Stimulated activated CD8-positive, alpha-beta memory T cell treated with anti-CD3 and anti-CD28 coated beads, Interleukin-12 subunit alpha, Interleukin-12 subunit beta, amount 100 ng/mL, for 4 hours (primary cell): ENCODE measurements around the gene SLAMF1.
"Not testable (repeated sequence)": the region's sequence is repeated elsewhere in the genome, so short reads cannot be mapped to it uniquely, and the experiment has no call there.

Experiments
- DNase-seq: peaks from one replicate; pipeline ENCODE4 v3.0.0-alpha.2; 2020; ENCODE audit warnings: low read depth

Gene SLAMF1

DNA sequence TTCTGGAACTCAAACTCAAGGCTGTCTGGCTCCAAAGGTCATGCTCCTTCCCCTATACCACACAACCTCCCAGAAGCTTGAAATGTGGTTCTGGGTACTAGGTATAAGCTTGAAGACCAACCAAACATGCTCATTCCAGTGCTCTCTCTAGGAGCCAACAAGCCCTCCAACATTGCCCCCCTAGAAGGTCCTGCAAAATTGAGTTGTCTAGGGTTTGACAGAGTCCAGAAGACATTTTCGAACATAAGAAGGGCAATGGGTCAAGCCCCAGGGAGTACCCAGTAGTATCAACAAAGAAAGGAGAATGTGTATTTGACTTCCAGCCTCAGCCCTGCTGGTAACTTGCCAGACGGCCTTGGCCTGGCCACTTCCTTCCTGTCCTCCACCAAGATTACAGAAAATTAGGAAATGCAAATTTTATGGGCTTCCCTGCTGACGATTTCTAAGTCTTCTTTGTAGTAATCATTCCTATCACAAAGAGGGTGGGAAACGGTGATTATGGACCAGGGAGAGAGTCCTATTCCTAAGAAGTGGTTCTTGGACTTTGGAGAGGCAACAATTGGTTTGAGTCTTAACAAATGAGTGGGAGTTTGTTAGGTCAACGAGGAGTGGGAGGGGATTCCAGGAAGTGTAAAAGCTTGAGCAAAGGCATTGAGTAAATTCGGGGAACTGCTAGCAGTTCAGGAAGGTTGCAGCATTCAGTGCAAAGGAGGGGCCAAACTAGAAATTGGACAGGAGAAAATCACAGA is 18.7 kb upstream of the SLAMF1 start:
- DNase-seq, result no peak

DNA sequence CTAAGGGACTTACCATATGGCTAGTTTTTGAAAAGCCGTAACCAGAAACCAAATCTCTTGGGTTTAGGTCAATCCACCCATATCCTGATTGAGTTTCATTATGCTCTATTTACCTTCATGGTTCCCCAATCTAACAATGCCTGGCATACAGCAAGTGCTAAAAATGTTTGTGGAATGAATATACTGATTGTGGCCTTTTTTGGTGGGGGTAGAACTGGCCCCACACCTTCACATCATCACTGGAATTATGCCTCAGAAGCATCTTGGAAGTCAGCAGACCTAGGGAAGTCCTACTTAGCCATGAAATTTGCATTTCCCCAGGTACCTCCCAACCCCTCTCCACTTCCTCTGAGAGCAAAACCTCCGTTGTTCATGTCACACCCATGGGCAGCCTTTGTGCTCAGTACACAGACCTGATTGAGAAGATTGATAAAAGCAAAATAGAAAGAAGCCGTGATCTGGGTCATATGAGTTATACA is 17.8 kb upstream of the SLAMF1 start:
- no peak for DNase-seq

DNA sequence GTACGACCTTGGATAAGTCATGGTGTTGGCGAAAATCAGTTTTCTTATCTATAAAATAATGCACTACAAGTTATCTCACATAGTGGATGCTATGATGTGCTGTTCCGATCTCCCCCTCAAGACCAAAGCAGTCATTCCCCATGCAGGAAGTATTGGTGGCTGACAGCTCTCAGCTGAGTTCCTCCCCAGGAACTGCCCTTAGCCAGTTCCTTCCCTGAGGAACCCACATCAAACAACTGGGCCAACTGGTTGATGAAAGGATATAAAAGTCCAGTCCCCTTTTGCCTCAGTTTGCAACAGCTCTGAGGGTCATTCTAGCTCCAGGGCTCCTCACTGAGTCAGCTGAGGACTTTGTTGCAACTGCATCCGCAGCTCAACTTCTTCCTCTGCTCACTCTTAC is 16.1 kb upstream of the SLAMF1 start:
- DNase-seq, result no peak

DNA sequence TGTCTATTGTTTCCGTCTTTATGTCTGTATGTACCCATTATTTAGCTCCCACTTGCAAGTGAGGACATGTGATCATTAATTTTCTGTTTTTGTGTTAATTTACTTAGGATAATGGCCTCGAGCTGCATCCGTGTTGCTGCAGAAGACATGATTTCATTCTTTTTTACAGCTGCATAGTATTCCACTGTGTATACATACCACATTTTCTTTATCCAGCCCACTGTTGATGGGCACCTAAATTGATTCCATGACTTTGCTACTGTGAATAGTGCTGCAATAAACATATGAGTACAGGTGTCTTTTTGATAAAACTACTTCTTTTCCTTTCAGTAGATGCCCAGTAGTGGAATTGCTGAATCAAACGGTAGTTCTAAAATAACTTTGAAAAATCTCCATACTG is 12.7 kb upstream of the SLAMF1 start:
- DNase-seq, result no peak

DNA sequence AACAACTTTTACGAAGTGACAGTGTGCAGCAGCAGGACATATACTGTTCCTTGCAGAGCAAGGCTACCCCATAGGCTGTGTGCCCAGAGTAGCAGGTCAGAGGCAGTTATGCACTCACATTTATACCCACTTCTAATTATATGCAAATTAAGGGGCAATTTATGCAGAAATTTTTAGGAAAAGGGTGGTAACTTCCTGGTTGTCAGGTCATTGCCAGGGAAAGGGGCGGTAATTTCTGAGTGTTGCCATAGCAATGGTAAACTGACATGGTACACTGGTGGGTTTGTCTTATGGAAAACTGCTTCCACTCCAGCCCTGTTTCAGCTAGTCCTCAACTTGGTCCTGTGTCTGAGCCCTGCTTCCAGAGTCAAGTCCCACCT is 12.0 kb upstream of the SLAMF1 start:
- DNase-seq, result no peak

DNA sequence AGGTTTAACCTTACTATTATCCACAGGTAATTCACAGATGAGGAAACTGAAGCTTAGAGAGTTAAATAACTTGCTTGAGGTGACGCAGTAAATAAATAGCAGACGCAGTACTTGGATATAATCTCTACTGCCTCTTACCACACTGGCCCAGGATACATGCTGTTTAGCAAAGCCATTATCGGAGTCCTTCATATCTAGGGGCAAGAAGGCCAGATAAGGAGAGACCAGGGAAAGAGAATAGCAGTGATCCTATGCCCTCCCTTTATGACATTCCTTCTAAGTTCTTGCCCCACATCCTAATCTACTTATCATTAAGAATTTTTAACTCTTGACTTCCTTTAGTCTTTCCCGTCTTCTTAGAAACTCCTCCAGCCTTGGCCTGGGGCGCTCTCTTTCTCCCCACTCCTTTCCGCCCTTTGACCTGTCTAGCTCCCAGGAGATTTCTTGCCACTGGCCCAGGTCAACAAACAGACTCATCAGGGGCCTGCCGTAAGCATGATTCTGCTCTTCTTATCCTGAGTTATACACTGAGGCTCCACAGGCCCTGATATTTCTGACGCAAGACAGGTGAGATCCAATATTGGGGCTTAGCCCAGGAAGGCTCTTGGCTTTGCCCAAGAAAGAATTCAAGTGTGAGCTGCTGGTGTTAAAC is 11.4 kb upstream of the SLAMF1 start:
- DNase-seq, result no peak

DNA sequence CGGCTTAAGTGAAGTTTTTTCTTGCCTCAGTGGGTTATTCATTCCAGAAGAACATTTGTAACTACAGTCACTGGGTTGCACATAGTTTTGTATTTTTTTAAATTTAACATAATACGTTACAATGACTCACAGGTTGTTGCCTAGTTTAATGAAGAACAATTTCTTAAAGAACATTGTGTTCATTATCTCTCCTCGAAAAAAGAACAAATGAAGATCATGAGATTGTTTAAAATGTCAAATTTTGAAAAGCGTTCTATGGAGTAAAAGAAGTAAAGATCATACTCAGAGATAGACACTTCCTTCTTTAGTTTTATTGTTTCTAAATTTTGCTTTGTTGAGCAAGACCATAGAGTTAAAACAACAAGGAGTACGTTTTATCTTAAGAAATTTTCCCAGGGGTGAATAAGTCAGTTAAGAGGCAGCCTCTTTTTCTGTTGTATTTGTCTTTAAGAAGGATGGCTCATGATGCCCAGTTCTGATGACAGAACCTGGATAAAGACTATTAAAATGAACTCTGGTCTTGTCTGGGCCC is 10.5 kb upstream of the SLAMF1 start:
- no peak for DNase-seq

DNA sequence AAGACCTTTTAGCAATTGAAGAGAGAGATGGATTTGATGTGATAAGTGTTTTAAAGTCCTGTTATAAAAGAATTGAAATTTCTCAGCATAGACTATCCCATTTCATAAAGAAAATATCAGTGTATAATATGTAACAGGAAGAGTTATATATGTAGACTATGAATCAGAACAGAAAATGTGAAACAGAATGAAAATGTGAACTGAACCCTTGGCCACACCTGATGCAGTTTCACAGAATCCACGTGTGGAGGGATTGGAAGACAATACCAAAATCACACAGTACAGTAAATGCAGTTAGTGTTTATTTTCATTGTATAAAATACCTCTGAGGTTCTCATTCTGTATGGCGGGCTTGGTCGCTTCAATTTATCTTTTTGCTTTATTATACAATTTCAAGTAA is 9.9 kb upstream of the SLAMF1 start:
- DNase-seq, result no peak

DNA sequence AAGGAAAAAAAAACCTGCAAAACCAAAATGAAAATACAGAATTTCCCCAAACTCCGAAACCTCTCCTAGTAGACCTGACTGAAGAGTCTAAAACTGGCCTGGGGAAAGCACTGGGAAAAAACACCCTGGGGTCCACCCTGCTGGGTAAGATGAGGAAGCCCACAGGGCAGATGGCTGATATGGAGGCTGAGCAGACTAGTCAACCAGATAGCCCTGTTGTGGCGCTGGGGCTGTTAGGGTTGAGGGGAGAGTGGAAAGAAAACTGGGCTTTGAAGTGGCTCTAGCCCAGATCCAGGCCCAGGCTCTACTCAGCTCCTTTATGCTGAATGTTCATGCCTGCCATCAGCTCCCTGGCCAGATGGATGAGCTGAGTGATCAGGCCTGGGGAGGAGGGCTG is 6.8 kb upstream of the SLAMF1 start:
- no peak for DNase-seq

DNA sequence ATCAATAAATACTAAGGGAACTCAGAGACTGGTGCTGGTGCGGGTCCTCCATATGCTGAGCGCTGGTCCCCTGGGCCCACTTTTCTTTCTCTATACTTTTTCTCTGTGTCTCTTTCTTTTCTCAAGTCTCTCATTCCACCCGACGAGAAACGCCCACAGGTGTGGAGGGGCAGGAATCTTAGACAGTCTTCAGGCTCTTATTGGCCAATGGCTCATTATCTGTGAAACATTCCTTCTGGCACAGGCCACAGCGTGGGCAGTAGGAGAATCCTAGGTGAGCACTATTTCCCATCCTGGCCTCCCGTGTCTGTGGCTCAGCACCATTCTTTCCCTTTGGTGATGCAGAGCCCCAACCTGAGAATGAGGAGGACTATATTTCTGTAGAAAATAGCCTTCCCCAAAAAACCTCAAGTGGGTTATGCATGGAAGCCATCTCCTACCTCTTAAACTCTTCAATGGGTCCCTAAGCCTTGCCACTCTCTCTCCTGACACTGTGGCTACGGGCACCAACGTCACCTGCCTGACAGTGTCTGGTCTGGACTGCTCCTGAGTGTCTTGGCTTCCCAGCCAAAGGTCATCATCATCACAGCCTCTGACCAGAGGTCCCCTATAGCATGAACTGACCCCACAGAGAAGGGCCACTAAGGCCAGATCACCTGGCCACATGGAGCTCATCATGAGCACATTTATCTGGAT is 6.2 kb upstream of the SLAMF1 start:
- no peak for DNase-seq

DNA sequence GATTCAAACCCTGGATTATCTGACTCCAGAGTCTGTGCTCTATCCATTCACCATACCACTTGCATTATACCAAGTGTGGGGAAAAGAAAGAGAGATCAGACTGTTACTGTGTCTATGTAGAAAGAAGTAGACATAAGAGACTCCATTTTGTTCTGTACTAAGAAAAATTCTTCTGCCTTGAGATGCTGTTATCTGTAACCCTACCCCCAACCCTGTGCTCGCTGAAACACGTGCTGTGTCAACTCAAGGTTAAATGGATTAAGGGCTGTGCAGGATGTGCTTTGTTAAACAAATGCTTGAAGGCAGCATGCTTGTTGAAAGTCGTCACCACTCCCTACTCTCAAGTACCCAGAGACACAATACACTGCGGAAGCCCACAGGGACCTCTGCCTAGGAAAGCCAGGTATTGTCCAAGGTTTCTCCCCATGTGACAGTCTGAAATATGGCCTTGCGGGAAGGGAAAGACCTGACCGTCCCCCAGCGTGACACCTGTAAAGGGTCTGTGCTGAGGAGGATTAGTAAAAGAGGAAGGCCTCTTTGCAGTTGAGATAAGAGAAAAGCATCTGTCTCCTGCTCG is 5.3 kb upstream of the SLAMF1 start:
- not testable (repeated sequence) for DNase-seq

DNA sequence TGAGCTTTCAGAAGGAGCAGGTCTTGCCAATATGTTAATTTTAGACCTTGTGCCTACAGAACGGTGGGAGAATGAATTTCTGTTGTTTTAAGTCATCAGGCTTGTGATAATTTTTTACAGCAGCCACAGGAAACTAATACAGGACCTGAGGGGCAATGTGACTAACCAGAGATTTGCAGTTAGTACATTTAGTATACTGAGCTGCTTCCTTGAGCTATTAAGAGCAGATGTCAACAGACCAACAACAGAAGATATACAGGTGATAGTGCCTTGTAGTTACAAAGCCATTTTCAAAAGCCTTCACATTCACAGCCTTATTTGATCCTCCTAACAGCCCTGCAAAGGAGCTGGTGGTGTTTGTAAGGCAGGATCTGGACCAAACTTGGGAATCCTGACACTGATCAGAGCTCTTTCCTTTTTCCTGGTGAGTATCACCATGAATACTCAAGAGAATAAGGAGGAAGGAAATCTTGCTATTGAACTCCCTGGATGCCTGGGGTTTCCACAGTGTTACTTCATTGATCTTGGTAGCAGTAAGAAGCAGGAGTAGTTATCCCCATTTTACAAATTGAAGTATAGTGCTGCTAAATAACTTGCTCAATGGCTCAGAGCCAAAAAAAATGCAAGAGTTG is 4.7 kb upstream of the SLAMF1 start:
- DNase-seq, result no peak

DNA sequence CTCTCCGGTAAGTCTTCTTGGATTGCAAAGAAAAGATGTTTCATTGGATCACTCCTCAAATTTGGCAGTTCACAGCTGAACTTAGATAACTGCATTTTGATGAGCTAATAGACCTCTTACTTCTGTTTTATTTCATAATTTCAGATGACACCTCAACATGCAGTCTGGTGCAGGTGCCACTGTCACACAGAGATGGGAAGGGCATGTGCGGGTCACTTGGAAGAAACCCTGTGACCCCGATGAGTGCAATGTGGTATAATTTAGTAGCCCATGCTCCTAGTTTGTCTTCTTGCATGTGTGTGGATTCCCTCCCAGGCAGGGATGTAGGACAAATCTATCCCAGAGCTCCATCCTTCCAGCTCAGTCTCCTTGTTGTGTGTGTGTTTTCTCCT is 481 bp upstream of the SLAMF1 start:
- DNase-seq, result no peak

DNA sequence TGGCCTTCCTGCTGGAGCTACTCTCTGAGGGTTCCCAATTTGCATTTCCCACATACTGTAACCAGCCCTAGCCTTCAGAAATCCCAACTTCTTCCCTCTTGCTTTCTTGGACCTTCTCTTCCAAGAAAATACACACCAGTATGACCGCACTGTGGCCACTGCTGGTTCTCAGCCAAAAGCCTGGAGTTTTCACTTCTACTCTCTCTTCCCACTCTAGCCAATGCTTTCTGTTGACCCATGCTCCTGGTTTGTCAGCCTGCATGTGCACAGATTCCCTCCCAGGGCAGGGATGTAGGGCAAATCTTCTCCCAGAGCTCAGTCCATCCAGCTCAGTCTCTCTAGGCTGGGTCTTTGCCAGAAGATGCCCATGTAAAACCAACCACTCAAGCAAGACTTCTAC is 664 bp downstream of the SLAMF1 start:
- no peak for DNase-seq

DNA sequence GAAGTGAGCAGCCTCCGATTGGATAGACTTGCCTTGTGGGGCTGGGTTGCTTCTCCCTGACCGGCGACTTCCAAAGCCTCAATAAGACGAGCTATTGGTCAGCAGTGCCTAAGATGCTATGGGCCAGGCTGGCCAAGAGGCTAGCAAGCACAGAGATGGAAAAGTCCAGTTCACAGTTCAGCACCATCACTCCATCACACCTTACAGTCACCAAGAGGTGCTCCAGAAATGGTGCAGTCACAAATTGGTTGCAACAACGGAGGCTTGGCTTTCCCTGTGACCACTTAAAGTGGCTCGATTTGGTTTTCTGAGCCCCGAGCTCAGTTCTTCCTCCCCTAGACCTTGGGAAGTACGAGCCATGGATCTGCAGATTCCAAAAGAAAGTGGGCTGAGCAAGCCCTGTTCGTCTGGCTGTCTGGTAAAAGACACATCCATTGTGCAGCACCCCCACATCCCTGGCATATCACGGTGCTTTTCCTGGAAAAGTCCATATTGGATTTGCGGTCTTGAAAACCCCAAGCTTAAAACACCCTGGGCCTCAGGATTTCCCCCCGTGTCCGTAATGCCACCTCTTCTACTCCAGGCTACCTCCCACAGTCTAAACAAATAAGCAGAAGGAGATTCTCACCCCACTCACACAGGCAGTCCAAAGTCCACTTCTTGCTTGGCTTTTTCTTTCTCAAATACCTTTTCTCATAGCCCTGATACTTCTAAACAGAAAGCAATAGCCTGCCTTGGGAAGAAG is 1.3 kb downstream of the SLAMF1 start:
- DNase-seq, result no peak

DNA sequence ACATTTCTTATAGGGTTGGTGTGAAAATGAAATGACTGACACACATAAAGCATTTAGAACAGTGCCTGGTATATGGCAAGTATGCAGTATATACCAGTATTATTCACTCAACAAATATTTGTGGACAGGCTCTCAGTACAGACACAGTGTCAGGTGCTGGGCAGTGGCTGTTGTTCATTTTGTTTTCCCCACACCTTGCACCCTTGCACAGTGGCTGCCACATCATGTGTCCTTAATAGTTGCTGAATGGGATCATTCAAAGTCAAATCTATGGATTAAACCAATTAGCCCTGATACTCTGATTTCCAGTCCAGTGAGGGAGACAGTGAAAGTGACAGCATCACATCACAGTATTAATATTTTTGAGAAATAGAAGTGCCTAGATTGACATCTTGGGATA is 2.4 kb downstream of the SLAMF1 start:
- DNase-seq, result no peak

DNA sequence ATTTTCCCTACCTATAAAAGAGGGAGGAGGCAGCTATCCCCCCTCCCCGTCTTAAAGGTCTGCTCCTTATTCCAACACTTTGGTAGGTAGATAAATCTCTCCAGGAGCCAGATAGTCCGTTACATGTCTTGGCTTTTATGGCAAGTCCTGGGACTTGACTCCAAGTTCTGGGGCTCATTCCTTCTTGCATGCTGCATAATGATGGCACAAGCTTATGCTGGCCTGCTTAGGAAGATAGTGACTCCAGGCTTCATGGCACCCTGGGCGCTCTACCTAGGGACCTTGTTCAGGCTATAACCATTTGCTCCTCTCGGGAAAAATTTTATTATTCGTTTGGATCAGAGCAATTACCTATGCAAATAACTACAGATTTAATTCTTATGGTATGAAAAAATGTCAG is 3.7 kb downstream of the SLAMF1 start:
- no peak for DNase-seq

DNA sequence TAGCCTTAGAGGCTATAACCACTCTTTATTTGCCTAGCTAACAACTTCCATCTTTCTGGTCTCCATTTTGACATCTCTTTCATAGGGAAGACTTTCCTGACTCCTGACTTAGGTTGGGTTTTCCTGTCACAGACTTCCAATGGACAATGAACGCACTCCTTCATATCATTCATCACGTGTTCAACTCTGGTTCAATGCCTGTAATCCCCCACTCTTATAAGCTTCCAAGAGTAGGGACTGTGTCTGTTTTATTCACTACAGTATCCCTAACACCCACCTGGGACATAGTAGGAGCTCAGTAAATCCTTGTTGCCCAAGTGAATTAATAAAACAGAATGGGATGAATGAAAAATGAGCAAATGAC is 4.6 kb downstream of the SLAMF1 start:
- no peak for DNase-seq

DNA sequence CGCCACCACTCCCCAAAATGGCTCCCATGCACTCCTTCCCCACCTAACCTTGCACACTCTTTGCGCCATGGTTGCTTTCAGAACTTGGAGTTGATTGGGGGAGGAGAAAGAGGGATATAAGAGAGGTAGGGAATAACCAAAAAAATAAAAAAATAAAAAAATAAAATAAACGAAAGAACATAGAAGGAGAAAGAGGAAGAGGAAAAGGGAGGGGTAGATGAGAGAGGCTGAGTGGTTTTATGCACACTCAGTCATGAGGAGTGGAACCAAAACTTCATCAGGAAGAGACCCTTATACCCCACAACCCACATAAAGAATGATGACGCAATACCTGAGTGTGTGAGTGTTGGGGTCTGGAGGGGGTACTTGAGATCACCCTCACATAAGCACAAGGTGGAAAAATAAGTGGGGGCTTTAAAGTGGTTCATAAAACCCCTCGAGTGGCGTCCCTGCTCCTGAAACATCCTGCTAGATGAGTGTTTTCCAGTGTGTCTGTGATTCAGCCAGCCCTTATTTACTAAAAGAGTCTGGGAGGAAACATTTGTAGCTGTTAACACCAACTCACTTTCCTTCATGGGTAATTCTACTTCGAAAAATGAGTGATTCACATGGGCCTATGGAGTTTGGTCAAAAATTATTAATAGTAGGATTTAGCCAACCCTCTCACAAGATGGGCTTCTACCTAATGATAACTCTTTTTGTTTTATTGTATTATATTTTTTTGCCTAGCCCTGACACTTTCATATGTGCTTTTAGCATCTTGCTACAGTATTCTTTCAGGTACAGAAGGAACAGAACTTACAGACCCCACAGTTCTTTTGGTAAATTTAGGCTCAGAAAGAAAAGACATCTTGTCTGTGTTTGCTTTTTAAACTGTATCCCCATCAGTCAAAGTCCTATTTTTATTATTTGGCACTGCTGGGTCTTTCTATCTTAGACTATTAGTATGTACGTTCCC is 5.2 kb downstream of the SLAMF1 start:
- no peak for DNase-seq

DNA sequence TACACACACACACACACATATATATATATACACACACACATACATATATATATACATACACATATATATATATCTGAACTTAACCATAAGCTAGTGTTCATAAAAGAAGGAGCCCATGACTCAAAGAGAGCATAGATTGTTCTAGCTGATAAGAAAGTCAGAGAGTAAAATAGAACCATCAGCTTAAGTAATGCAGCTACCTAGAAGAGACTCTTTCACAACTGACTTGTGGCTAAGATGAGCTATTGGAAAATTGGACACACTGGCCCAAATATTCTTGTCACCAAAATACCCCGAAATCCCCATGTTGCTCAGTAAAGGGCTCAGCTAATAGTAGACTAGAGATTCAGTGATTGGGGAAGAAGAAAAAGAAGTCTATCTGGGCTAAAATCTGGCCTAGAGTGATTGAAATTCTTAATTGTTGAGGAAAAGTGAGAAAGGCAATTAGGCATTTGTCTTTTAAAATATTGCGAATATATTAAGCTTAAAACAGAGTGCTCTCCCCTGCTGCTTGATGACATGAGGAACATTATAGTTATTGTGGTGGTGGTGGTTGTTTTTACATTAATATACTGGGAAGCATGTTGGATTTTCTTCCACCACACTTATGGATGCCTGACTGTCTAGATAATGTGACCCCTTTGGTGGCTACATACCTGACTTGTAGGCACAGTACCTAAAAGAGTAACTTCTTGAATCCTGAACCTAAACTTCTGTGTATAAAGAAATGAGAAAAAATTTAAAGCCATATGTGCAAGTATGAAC is 6.3 kb downstream of the SLAMF1 start:
- DNase-seq, result no peak
